Type B pancreatic cell (in vitro differentiated cells): Measurements from ENCODE around the gene MACROD1. TPM values are rescaled to one million over a fixed set of nuclear protein-coding genes. Genes with fewer than 3 reads are reported as not detected.

ENCODE experiments used
- DNase-seq: peaks from one replicate; pipeline ENCODE4 v3.0.0; 2021; ENCODE audit warnings: mixed read lengths; ENCODE audit not compliant: unreplicated experiment; ENCODE audit errors: extremely low spot score
- H3K27ac Mint-ChIP-seq: 2 replicates; pipeline ENCODE4 v1.8.0; 2021; ENCODE audit warnings: mild to moderate bottlenecking, mixed read lengths
- H3K27me3 Mint-ChIP-seq: 2 replicates; pipeline ENCODE4 v1.8.0; 2021; ENCODE audit warnings: mixed read lengths
- H3K36me3 Mint-ChIP-seq: 2 replicates; pipeline ENCODE4 v1.8.0; 2021; ENCODE audit warnings: mixed read lengths
- H3K4me1 Mint-ChIP-seq: one replicate; pipeline ENCODE4 v1.8.0; 2021; ENCODE audit warnings: mixed read lengths; ENCODE audit not compliant: unreplicated experiment
- H3K4me3 Mint-ChIP-seq: 2 replicates; pipeline ENCODE4 v1.8.0; 2021; ENCODE audit warnings: mild to moderate bottlenecking, mixed read lengths
- H3K9me3 Mint-ChIP-seq: 2 replicates; pipeline ENCODE4 v1.8.0; 2021; ENCODE audit warnings: mixed read lengths
- total RNA-seq: library from RNA; stranded (reverse); gene quantifications from 2 replicates; pipeline ENCODE4 v1.2.1, GENCODE V29; 2021; ENCODE audit warnings: low replicate concordance
- TF ChIP-seq, protein P1 (sequence below): fragments of 200-600 bp; sonication (generic); conservative IDR thresholded peaks from 2 replicates; pipeline ENCODE4 v1.5.0; 2021; ENCODE audit warnings: antibody characterized with exemption, mild to moderate bottlenecking

The MACROD1 gene
- total RNA-seq, 1 donor from 2014 or later, result 21.1 TPM

- Mint-ChIP-seq H3K9me3 (no peaks in the 10 kb centered on the region), H3K27ac (no peak overlapping the region), H3K36me3 (no peaks in the 10 kb centered on the region), H3K27me3 (peaks cover 7% of the 10 kb centered on the region), H3K4me1 (peaks cover 21% of the 10 kb centered on the region), H3K4me3 (no peak overlapping the region)
- TF ChIP-seq, protein P1, sequence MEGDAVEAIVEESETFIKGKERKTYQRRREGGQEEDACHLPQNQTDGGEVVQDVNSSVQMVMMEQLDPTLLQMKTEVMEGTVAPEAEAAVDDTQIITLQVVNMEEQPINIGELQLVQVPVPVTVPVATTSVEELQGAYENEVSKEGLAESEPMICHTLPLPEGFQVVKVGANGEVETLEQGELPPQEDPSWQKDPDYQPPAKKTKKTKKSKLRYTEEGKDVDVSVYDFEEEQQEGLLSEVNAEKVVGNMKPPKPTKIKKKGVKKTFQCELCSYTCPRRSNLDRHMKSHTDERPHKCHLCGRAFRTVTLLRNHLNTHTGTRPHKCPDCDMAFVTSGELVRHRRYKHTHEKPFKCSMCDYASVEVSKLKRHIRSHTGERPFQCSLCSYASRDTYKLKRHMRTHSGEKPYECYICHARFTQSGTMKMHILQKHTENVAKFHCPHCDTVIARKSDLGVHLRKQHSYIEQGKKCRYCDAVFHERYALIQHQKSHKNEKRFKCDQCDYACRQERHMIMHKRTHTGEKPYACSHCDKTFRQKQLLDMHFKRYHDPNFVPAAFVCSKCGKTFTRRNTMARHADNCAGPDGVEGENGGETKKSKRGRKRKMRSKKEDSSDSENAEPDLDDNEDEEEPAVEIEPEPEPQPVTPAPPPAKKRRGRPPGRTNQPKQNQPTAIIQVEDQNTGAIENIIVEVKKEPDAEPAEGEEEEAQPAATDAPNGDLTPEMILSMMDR, result no peak
- no peak for DNase-seq
These were observed 109.6 kb downstream of the MACROD1 start for GRCh38 chr11:64056213-64056785.

GRCh38 chr11:64055077-64055476 lies 110.8 kb downstream of the MACROD1 start:
- Mint-ChIP-seq H3K36me3 (no peaks in the 10 kb centered on the region), H3K27me3 (peaks cover 7% of the 10 kb centered on the region), H3K4me3 (no peak overlapping the region), H3K4me1 (peaks cover 17% of the 10 kb centered on the region), H3K27ac (no peak overlapping the region), H3K9me3 (no peaks in the 10 kb centered on the region)
- DNase-seq, result no peak
- TF ChIP-seq, protein P1, result no peak

GRCh38 chr11:64053699-64054098 lies 112.2 kb downstream of the MACROD1 start:
- Mint-ChIP-seq H3K27ac (no peak overlapping the region), H3K36me3 (no peaks in the 10 kb centered on the region), H3K9me3 (no peaks in the 10 kb centered on the region), H3K27me3 (peaks cover 7% of the 10 kb centered on the region), H3K4me1 (peaks cover 17% of the 10 kb centered on the region), H3K4me3 (no peak overlapping the region)
- DNase-seq, result no peak
- TF ChIP-seq, protein P1, result no peak

DNA sequence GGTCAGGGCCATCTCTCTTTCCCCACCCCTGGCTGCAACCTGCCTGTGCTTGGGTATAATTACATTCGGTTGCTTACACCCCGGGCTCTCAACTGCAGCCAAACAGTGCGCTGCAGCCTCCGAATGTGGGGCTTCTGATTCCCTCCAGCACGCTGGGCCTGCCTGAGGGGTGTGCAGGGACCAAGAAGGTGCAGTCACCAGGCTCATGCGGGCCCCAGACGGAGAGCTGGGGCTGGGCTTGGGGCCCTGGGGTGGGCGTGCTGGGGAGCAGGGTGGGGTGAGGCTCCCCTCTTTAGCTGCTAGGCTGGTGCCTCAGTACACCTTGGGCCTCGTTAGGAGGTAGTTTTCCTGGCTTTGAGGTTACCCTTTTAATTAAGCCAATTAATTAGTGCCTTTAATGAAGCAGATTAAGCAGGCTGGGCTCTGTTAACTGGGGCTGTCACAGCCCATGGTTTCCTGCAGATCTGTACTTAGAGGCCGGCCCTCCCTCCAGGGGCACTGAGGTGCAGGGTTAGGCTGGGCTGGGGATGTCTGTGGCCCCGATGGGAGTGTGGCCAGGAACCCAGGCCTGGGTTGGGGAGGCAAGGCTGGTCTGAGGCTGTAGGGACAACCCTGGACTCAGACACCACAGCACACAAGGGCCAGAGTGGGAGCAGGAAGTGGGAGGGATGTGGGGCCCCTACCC lies 112.8 kb downstream of the MACROD1 start:
- H3K27ac Mint-ChIP-seq, result no peak overlapping the region
- TF ChIP-seq, protein P1, result no peak
- H3K4me3 Mint-ChIP-seq, result no peak overlapping the region
- peaks cover 17% of the 10 kb centered on the region for H3K4me1 Mint-ChIP-seq
- DNase-seq, result no peak
- no peaks in the 10 kb centered on the region for H3K36me3 Mint-ChIP-seq
- no peaks in the 10 kb centered on the region for H3K9me3 Mint-ChIP-seq
- peaks cover 7% of the 10 kb centered on the region for H3K27me3 Mint-ChIP-seq

- no peak for DNase-seq
- Mint-ChIP-seq H3K27ac (no peak overlapping the region), H3K4me3 (no peak overlapping the region), H3K36me3 (no peaks in the 10 kb centered on the region), H3K27me3 (peaks cover 7% of the 10 kb centered on the region), H3K4me1 (peaks cover 17% of the 10 kb centered on the region), H3K9me3 (no peaks in the 10 kb centered on the region)
- TF ChIP-seq, protein P1, result no peak
These were observed 113.5 kb downstream of the MACROD1 start for GRCh38 chr11:64052436-64052835.
